Measurements from ENCODE around the gene GIMAP8.

DNA sequence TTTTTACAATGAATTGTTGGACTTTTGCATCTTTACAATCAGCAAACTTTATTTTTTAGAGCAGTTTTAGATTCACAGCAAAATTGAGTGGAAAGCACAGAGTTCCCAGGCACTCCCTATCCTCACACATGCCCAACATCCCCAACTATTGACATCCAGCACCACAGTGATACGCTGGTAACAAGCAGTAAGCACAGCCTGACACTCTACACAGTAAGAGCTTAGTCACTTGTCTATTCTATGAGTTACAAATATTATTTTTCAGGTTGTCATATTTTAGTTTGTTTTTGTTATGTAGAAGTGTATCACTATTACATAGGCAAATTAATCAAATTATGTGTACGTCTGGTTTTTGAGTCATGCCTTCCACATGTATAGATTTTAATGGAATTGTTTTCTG is 37.2 kb downstream of the GIMAP8 start:
- TF ChIP-seq CTCF (IDR thresholded peaks at IDR 0.05; ENCODE audit: low read length) (no peak), EZH2 (IDR thresholded peaks at IDR 0.05; ENCODE audit: borderline replicate concordance, low read length) (no peak)

All from OCI-LY1 (cell line).